ENCODE results near the gene LRRC14B.
"Not testable (repeated sequence)": the region's sequence is repeated elsewhere in the genome, so short reads cannot be mapped to it uniquely, and the experiment has no call there.

The LRRC14B gene

GRCh38 chr5:192970-193831 lies 1.9 kb downstream of the LRRC14B start:
- DNase-seq: no peak

GRCh38 chr5:194102-194501 lies 2.8 kb downstream of the LRRC14B start:
- DNase-seq: no peak

GRCh38 chr5:194603-195209 lies 3.4 kb downstream of the LRRC14B start:
- no peak for DNase-seq

- DNase-seq: no peak
These were observed 4.3 kb downstream of the LRRC14B start for GRCh38 chr5:195401-196160.

- no peak for DNase-seq
These were observed 5.1 kb downstream of the LRRC14B start for GRCh38 chr5:196350-196749.

GRCh38 chr5:197031-197430 lies 5.7 kb downstream of the LRRC14B start:
- not testable (repeated sequence) for DNase-seq

- DNase-seq: no peak
These were observed 6.7 kb downstream of the LRRC14B start for GRCh38 chr5:197892-198489.

GRCh38 chr5:198516-199196 lies 7.4 kb downstream of the LRRC14B start:
- DNase-seq: no peak

GRCh38 chr5:199197-199949 lies 8.1 kb downstream of the LRRC14B start:
- no peak for DNase-seq

- no peak for DNase-seq
These were observed 8.8 kb downstream of the LRRC14B start for GRCh38 chr5:199950-200645.

- DNase-seq: no peak
These were observed 9.7 kb downstream of the LRRC14B start for GRCh38 chr5:200985-201384.

GRCh38 chr5:201672-202071 lies 10.4 kb downstream of the LRRC14B start:
- no peak for DNase-seq

- no peak for DNase-seq
These were observed 12.1 kb downstream of the LRRC14B start for GRCh38 chr5:203246-203930.

- DNase-seq: no peak
These were observed 12.7 kb downstream of the LRRC14B start for GRCh38 chr5:204001-204400.

GRCh38 chr5:204462-204861 lies 13.2 kb downstream of the LRRC14B start:
- DNase-seq: no peak

- no peak for DNase-seq
These were observed 13.8 kb downstream of the LRRC14B start for GRCh38 chr5:204966-205670.

- no peak for DNase-seq
These were observed 15.1 kb downstream of the LRRC14B start for GRCh38 chr5:206406-206805.

- no peak for DNase-seq
These were observed 15.7 kb downstream of the LRRC14B start for GRCh38 chr5:206927-207536.

- no peak for DNase-seq
These were observed 16.3 kb downstream of the LRRC14B start for GRCh38 chr5:207599-207998.

All from hematopoietic multipotent progenitor cell treated with erythropoietin and hydrocortisone succinate and interleukin-3 and kit ligand, for 8 days (in vitro differentiated cells).